ENCODE data around the gene KTI12.

KTI12 gene

GRCh38 chr1:51982161-51982560 lies 51.4 kb downstream of the KTI12 start:
- no peak for DNase-seq

Measured in NCI-H2081 treated with DMSO at 0.1 percent for 48 hours (cell line).